ENCODE results near the gene ACAD8. TPM values are rescaled to one million over a fixed set of nuclear protein-coding genes. Genes with fewer than 3 reads are reported as not detected.

The ACAD8 gene
- total and polyA plus RNA-seq, 3 experiments from 2014 or later = 20.9 to 28.2 (median 27.1) TPM

DNA sequence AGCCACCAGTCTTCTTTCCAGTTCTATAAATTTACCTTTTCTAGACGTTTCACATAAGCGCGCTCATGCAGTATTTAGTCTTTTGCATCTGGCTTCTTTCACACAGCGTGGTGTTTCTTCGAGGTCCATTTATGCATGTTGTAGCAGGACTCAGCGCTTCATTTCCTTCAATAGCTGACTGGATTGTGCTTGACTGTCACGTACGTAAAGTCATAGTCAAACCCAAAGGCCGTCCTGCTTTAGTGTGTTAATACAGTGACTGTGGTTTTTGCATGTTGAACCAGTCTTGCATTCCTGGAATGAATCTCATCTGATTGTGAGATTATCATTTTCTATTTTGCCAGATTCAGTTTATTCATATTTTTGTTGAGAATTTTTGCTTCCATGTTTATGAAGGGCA lies 41.3 kb downstream of the ACAD8 start:
- POLR2A ChIA-PET = no interaction called here
- no peaks in the 10 kb centered on the region for H3K36me3 ChIP-seq (ENCODE audit: insufficient read depth, low read length)

GRCh38 chr11:134312223-134312622 lies 58.9 kb downstream of the ACAD8 start:
- H3K9me3 Mint-ChIP-seq = peaks cover 7 to 9% (median 8%) of the 10 kb centered on the region in 5 donors
- no peak for DNase-seq
- no peak overlapping the region for H3K27ac Mint-ChIP-seq
- Histone ChIP-seq H3K27me3 (ENCODE audit: insufficient read depth, low read length, poor library complexity, severe bottlenecking) (no peaks in the 10 kb centered on the region), H3K27ac (ENCODE audit: low read depth, low read length) (no peak overlapping the region), H3K36me3 (ENCODE audit: insufficient read depth, low read length) (no peaks in the 10 kb centered on the region), H3K4me1 (ENCODE audit: insufficient read depth, low read length) (no peaks in the 10 kb centered on the region), H3K4me3 (ENCODE audit: low read length) (no peak overlapping the region), H3K9me3 (ENCODE audit: low read length) (no peaks in the 10 kb centered on the region)
- peaks cover 6 to 10% of the 10 kb centered on the region in 2 donors for H3K27me3 Mint-ChIP-seq
- ChIA-PET CTCF (no interaction called here), POLR2A (no interaction called here)
- no peaks in the 10 kb centered on the region for H3K4me1 Mint-ChIP-seq
- H3K4me3 Mint-ChIP-seq = no peak overlapping the region
- H3K36me3 Mint-ChIP-seq = peaks cover 0 to 4% (median 0%) of the 10 kb centered on the region in 3 donors

More for the DNA sequence above, 41.3 kb downstream of the ACAD8 start:
- CTCF ChIA-PET = no interaction called here
- Histone ChIP-seq H3K4me3 (ENCODE audit: low read length) (no peak overlapping the region), H3K9me3 (ENCODE audit: low read length) (no peaks in the 10 kb centered on the region), H3K27me3 (ENCODE audit: insufficient read depth, low read length, poor library complexity, severe bottlenecking) (no peaks in the 10 kb centered on the region), H3K27ac (ENCODE audit: low read depth, low read length) (no peak overlapping the region), H3K4me1 (ENCODE audit: insufficient read depth, low read length) (no peaks in the 10 kb centered on the region)
- Mint-ChIP-seq H3K4me1 (no peaks in the 10 kb centered on the region), H3K36me3 (no peaks in the 10 kb centered on the region), H3K27me3 (peaks cover 4 to 8% of the 10 kb centered on the region in 2 donors), H3K9me3 (no peaks in the 10 kb centered on the region), H3K27ac (peak overlapping the region in 2 of 8 donors; percentile 31 to 94), H3K4me3 (no peak overlapping the region)
- DNase-seq = no peak

- Histone ChIP-seq H3K36me3 (ENCODE audit: insufficient read depth, low read length) (no peaks in the 10 kb centered on the region), H3K27ac (ENCODE audit: low read depth, low read length) (no peak overlapping the region), H3K9me3 (ENCODE audit: low read length) (peaks cover 2% of the 10 kb centered on the region), H3K27me3 (ENCODE audit: insufficient read depth, low read length, poor library complexity, severe bottlenecking) (no peaks in the 10 kb centered on the region), H3K4me1 (ENCODE audit: insufficient read depth, low read length) (no peaks in the 10 kb centered on the region), H3K4me3 (ENCODE audit: low read length) (no peak overlapping the region)
- POLR2A ChIA-PET = no interaction called here
- DNase-seq = no peak
- Mint-ChIP-seq H3K36me3 (peaks cover 0 to 6% (median 0%) of the 10 kb centered on the region in 3 donors), H3K4me1 (no peaks in the 10 kb centered on the region), H3K27me3 (peaks cover 6 to 10% of the 10 kb centered on the region in 2 donors), H3K27ac (no peak overlapping the region), H3K4me3 (no peak overlapping the region), H3K9me3 (peaks cover 10 to 14% (median 13%) of the 10 kb centered on the region in 5 donors)
- CTCF ChIA-PET = no interaction called here
These were observed 59.4 kb downstream of the ACAD8 start for GRCh38 chr11:134312807-134313206.

- Mint-ChIP-seq H3K27me3 (peaks cover 10% of the 10 kb centered on the region in 2 donors), H3K27ac (no peak overlapping the region), H3K9me3 (peaks cover 13 to 17% (median 16%) of the 10 kb centered on the region in 5 donors), H3K36me3 (peaks cover 0 to 11% (median 0%) of the 10 kb centered on the region in 3 donors), H3K4me3 (no peak overlapping the region), H3K4me1 (no peaks in the 10 kb centered on the region)
- DNase-seq = no peak
- Histone ChIP-seq H3K4me3 (ENCODE audit: low read length) (no peak overlapping the region), H3K36me3 (ENCODE audit: insufficient read depth, low read length) (no peaks in the 10 kb centered on the region), H3K9me3 (ENCODE audit: low read length) (peaks cover 8% of the 10 kb centered on the region), H3K27me3 (ENCODE audit: insufficient read depth, low read length, poor library complexity, severe bottlenecking) (no peaks in the 10 kb centered on the region), H3K4me1 (ENCODE audit: insufficient read depth, low read length) (no peaks in the 10 kb centered on the region), H3K27ac (ENCODE audit: low read depth, low read length) (no peak overlapping the region)
- ChIA-PET POLR2A (no interaction called here), CTCF (no interaction called here)
These were observed 60.0 kb downstream of the ACAD8 start for GRCh38 chr11:134313379-134313778.

DNA sequence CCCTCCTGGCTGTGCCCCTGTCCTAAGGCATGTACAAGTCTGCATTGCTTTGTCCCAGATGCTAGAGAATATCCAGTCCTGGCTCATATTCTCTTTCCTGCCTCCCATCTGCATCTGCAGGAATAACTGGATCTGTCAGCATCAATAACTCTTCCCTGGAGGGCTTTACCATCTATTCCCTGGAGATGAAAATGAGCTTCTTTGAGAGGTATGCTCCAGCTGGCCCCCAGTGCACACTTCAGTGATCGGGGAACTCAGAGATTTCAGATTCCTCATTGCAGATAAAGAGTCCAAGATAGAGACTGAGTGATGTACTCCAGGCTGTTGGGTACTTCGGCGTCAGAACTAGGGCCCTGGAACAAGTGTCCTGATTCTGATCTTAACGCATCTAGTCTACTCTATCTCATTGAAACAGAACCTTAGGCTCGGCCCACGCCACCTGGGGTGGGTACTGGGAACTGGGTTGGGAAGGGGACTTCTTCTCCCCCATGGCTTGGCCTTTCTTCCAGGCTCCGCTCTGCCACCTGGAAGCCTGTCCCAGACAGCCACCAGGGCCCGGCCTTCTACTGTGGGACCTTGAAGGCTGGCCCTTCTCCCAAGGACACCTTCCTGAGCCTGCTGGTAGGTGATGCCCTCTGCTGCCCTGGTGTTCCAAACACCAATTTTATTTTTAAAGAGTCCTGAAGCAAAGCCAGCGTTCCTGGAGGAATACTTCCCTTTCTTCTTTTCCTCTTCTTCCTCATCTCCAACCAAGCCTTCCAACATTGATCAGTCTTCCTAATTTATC lies 60.6 kb downstream of the ACAD8 start:
- POLR2A ChIA-PET = no interaction called here
- H3K4me1 Mint-ChIP-seq = no peaks in the 10 kb centered on the region
- H3K27me3 Mint-ChIP-seq = peaks cover 13 to 14% of the 10 kb centered on the region in 2 donors
- no peak overlapping the region for H3K4me3 Mint-ChIP-seq
- DNase-seq = no peak
- Histone ChIP-seq H3K27me3 (ENCODE audit: insufficient read depth, low read length, poor library complexity, severe bottlenecking) (no peaks in the 10 kb centered on the region), H3K27ac (ENCODE audit: low read depth, low read length) (no peak overlapping the region), H3K36me3 (ENCODE audit: insufficient read depth, low read length) (no peaks in the 10 kb centered on the region), H3K4me3 (ENCODE audit: low read length) (no peak overlapping the region), H3K4me1 (ENCODE audit: insufficient read depth, low read length) (no peaks in the 10 kb centered on the region), H3K9me3 (ENCODE audit: low read length) (peaks cover 11% of the 10 kb centered on the region)
- H3K27ac Mint-ChIP-seq = peak overlapping the region in 1 of 8 donors; percentile 50
- CTCF ChIA-PET = no interaction called here
- H3K9me3 Mint-ChIP-seq = peaks cover 13 to 24% (median 17%) of the 10 kb centered on the region in 5 donors
- H3K36me3 Mint-ChIP-seq = peaks cover 0 to 11% (median 0%) of the 10 kb centered on the region in 3 donors

Other genes with a start within 250 kb of the ACAD8 start
- gene JAM3, start 184.5 kb upstream of the ACAD8 start, total RNA-seq = 10 to 100 TPM; 12.5 to 14.8 TPM
- 4.9 TPM for gene JAM3, start 184.5 kb upstream of the ACAD8 start, polyA plus RNA-seq
- 10 to 100 TPM; 76.7 to 80.4 TPM for gene NCAPD3, start 29.6 kb upstream of the ACAD8 start, total RNA-seq
- gene NCAPD3, start 29.6 kb upstream of the ACAD8 start, polyA plus RNA-seq = 14.3 TPM
- gene VPS26B, start 28.9 kb upstream of the ACAD8 start, total RNA-seq = 10 to 100 TPM; 36.6 to 36.7 TPM
- 73.5 TPM for gene VPS26B, start 28.9 kb upstream of the ACAD8 start, polyA plus RNA-seq
- gene THYN1, start 216 bp upstream of the ACAD8 start, total RNA-seq = 10 to 100 TPM; 58.9 to 68.4 TPM
- 133 TPM for gene THYN1, start 216 bp upstream of the ACAD8 start, polyA plus RNA-seq
- gene GLB1L3, start 22.8 kb downstream of the ACAD8 start, total RNA-seq = 1 to 10 TPM; 2.3 to 3.0 TPM
- gene GLB1L3, start 22.8 kb downstream of the ACAD8 start, polyA plus RNA-seq = 2.0 TPM
- gene GLB1L2, start 78.4 kb downstream of the ACAD8 start, total RNA-seq = 1 to 10 TPM; 8.6 to 9.5 TPM
- 0.70 TPM for gene GLB1L2, start 78.4 kb downstream of the ACAD8 start, polyA plus RNA-seq
- under 1 TPM; 0.35 to 0.44 TPM for gene B3GAT1, start 158.7 kb downstream of the ACAD8 start, total RNA-seq
- gene B3GAT1, start 158.7 kb downstream of the ACAD8 start, polyA plus RNA-seq = 0.07 TPM

Data from CD8-positive, alpha-beta memory T cell (primary cell).